GM12801 (cell line): ENCODE results near the gene MAF.

ENCODE experiments used
- CTCF ChIP-seq: IDR thresholded peaks from one replicate; pipeline ENCODE4 v1.5.1; 2011; ENCODE audit warnings: control low read depth; ENCODE audit not compliant: insufficient read length; ENCODE audit errors: extremely low read depth

The MAF gene

GRCh38 chr16:79571903-79572535, 28.5 kb downstream of the MAF start:
- TF ChIP-seq CTCF = no peak

GRCh38 chr16:79571065-79571902, 29.3 kb downstream of the MAF start:
- no peak for TF ChIP-seq CTCF

- no peak for TF ChIP-seq CTCF
Measured at GRCh38 chr16:79564671-79565107, 35.8 kb downstream of the MAF start.

- TF ChIP-seq CTCF = no peak
Measured at GRCh38 chr16:79563921-79564320, 36.6 kb downstream of the MAF start.

GRCh38 chr16:79562166-79562823, 38.2 kb downstream of the MAF start:
- TF ChIP-seq CTCF = no peak

GRCh38 chr16:79561729-79562128, 38.8 kb downstream of the MAF start:
- no peak for TF ChIP-seq CTCF

- no peak for TF ChIP-seq CTCF
Measured at GRCh38 chr16:79560923-79561322, 39.6 kb downstream of the MAF start.
